Sigmoid colon (tissue), 7 donors: ENCODE data around the gene ATP10D. TPM values are rescaled to one million over a fixed set of nuclear protein-coding genes. Genes with fewer than 3 reads are reported as not detected.

ENCODE experiments used
- DNase-seq: peaks from one replicate; pipeline ENCODE4 v3.0.0-alpha.2; 2019
- H3K27ac ChIP-seq, 4 donors: fragments of 200-600 bp; sonication (generic); one replicate each; pipeline ENCODE4 v1.5.1; 2016 to 2019; ENCODE audit warnings: mild to moderate bottlenecking in 1 of 4
- H3K27me3 ChIP-seq, 3 donors: fragments of 200-600 bp; sonication (generic); one replicate each; pipeline ENCODE4 v1.5.1; 2019; ENCODE audit warnings: mild to moderate bottlenecking in 1 of 3
- H3K36me3 ChIP-seq, 4 donors: fragments of 200-600 bp; sonication (generic); one replicate each; pipeline ENCODE4 v1.5.1; 2016 to 2019
- H3K4me1 ChIP-seq, 4 donors: fragments of 200-600 bp; sonication (generic); one replicate each; pipeline ENCODE4 v1.5.1; 2017 to 2019
- H3K4me3 ChIP-seq, 4 donors: fragments of 200-600 bp; sonication (generic); one replicate each; pipeline ENCODE4 v1.5.1; 2017 to 2019; ENCODE audit warnings: mild to moderate bottlenecking in 2 of 4, moderate library complexity in 1 of 4
- H3K9me3 ChIP-seq, 4 donors: fragments of 200-600 bp in 3 of 4; sonication (generic) in 3 of 4; one replicate each; pipeline versions ENCODE4 v1.5.1 to v1.6.1; 2013 to 2019
- CTCF ChIP-seq, 4 experiments: fragments of 450-650 bp in 3 of 4; fragments of 200-600 bp in 1 of 4; IDR thresholded peaks; one replicate each; pipeline ENCODE4 v1.5.1; 2016 to 2019; ENCODE audit warnings: antibody characterized with exemption in 4 of 4, mild to moderate bottlenecking in 3 of 4, moderate library complexity in 2 of 4
- EP300 ChIP-seq, 4 donors: sonication (generic); formaldehyde crosslinking; IDR thresholded peaks; one replicate each; pipeline ENCODE4 v1.6.1; 2017; ENCODE audit warnings: antibody characterized with exemption in 4 of 4
- POLR2A ChIP-seq, 2 donors: fragments of 450-650 bp; IDR thresholded peaks; one replicate each; pipeline ENCODE4 v1.6.1; 2016; ENCODE audit warnings: antibody characterized with exemption in 2 of 2, mild to moderate bottlenecking in 2 of 2, moderate library complexity in 2 of 2
- POLR2AphosphoS5 ChIP-seq, 4 donors: sonication (generic); formaldehyde crosslinking; IDR thresholded peaks; one replicate each; pipeline ENCODE4 v1.6.1; 2017; ENCODE audit warnings: antibody characterized with exemption in 4 of 4
- WGBS, 2 donors: extraction: QIAGEN DNeasy Blood & Tissue Kit; methylation state at CpG; one replicate each; pipeline ENCODE4 v1.1.7; 2013; 5-methylcytosine and 5-hydroxymethylcytosine counted together
- intact Hi-C: fragments of 100-400 bp; cut with DNase I; formaldehyde crosslinking; loops from one replicate; pipeline ENCODE4 v1.15.1; 2023
- polyA plus RNA-seq, 3 donors: library from polyadenylated mRNA; stranded (reverse); fragments of 200-250 nt; gene quantifications; one replicate each; pipeline ENCODE4 v1.2.3, GENCODE V29; 2013
- total RNA-seq, 4 donors: library from RNA; depleted of rRNA; stranded (reverse); fragments of >200 nt; gene quantifications; one replicate each; pipeline ENCODE4 v1.1.0, GENCODE V29; 2016
- donor health status: healthy with polysubstance abuse.
- donor health status: Bipolar disorder and iron deficiency.
- donor health status: healthy.

ATP10D gene
- total and polyA plus RNA-seq, 7 donors, result 0.60 to 21.0 (median 16.8) TPM

DNA sequence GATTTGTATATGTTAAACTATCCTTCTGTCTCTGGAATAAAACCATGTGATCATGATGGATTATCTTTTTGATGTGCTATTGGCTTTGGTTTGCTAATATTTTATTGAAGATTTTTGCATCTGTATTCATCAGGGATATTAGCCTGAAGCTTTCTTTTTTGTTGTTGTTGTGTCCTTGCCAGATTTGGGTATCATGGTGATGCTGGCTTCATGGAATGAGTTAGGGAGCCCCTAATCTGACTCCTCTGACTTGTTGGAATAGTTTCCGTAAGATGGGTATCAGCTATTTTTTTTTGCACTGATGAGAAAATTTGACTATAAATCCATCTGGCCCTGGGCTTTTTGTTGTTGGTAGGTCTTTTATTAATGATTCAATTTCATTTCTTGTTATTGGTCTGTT lies 45.7 kb downstream of the ATP10D start:
- no peak for DNase-seq
- Histone ChIP-seq H3K27me3 (no peaks in the 10 kb centered on the region), H3K4me3 (no peak overlapping the region), H3K4me1 (peaks cover 0 to 27% (median 20%) of the 10 kb centered on the region in 4 donors), H3K36me3 (peaks cover 0 to 47% (median 0%) of the 10 kb centered on the region in 4 donors), H3K27ac (peak overlapping the region in 3 of 4 donors; percentile 57 to 78 (median 73)), H3K9me3 (no peaks in the 10 kb centered on the region)
- TF ChIP-seq POLR2AphosphoS5 (IDR thresholded peaks at IDR 0.05) (no peak), CTCF (IDR thresholded peaks at IDR 0.05) (no peak), EP300 (IDR thresholded peaks at IDR 0.05) (no peak), POLR2A (IDR thresholded peaks at IDR 0.05) (no peak)
- intact Hi-C loops, result no loop called here
- WGBS, 2 donors, result 100% methylated on average over 1 of the region's 1 CpG

GRCh38 chr4:47531241-47531953 lies 46.3 kb downstream of the ATP10D start:
- no peak for DNase-seq
- Histone ChIP-seq H3K27ac (peak overlapping the region in 3 of 4 donors; percentile 57 to 78 (median 73)), H3K27me3 (no peaks in the 10 kb centered on the region), H3K36me3 (peaks cover 0 to 47% (median 0%) of the 10 kb centered on the region in 4 donors), H3K4me3 (no peak overlapping the region), H3K4me1 (peaks cover 0 to 21% (median 18%) of the 10 kb centered on the region in 4 donors), H3K9me3 (no peaks in the 10 kb centered on the region)
- intact Hi-C loops, result no loop called here
- 45 to 80% methylated on average over 2 of the region's 2 CpGs for WGBS, 2 donors
- TF ChIP-seq EP300 (IDR thresholded peaks at IDR 0.05) (no peak), POLR2A (IDR thresholded peaks at IDR 0.05) (no peak), POLR2AphosphoS5 (IDR thresholded peaks at IDR 0.05) (no peak), CTCF (IDR thresholded peaks at IDR 0.05) (no peak)

DNA sequence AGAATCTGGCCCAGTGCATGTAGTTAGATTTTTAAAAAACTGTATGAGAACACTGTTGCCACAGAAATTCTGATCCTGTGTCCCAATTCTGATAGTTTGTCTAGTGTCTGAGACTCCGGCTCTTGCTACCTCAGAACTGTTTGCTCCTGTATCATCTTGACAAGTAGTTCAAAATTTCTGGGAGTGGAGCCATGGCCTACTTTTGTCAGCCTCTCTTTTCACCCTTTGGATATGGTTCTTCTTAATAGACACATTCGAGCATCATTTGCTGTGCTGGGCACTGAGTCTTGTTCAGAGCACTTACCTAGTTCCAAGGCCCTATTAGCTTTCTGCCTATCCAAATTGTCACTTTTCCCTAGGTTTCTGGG lies 46.9 kb downstream of the ATP10D start:
- Histone ChIP-seq H3K27ac (peak overlapping the region in 3 of 4 donors; percentile 57 to 78 (median 73)), H3K9me3 (no peaks in the 10 kb centered on the region), H3K27me3 (no peaks in the 10 kb centered on the region), H3K4me3 (no peak overlapping the region), H3K36me3 (peaks cover 0 to 47% (median 2%) of the 10 kb centered on the region in 4 donors), H3K4me1 (peaks cover 0 to 21% (median 18%) of the 10 kb centered on the region in 4 donors)
- intact Hi-C loops, result no loop called here
- TF ChIP-seq POLR2A (IDR thresholded peaks at IDR 0.05), result no peak
- no peak for TF ChIP-seq CTCF (IDR thresholded peaks at IDR 0.05)
- TF ChIP-seq POLR2AphosphoS5 (IDR thresholded peaks at IDR 0.05), result no peak
- TF ChIP-seq EP300 (IDR thresholded peaks at IDR 0.05), result no peak
- 48 to 83% methylated on average over 2 of the region's 2 CpGs for WGBS, 2 donors
- no peak for DNase-seq

- no peak overlapping the region for H3K4me3 ChIP-seq
- peaks cover 0 to 21% (median 18%) of the 10 kb centered on the region in 4 donors for H3K4me1 ChIP-seq
- H3K36me3 ChIP-seq, result peaks cover 0 to 45% (median 2%) of the 10 kb centered on the region in 4 donors
- H3K9me3 ChIP-seq, result no peaks in the 10 kb centered on the region
- intact Hi-C loops, result no loop called here
- peak overlapping the region in 3 of 4 donors; percentile 57 to 78 (median 73) for H3K27ac ChIP-seq
- WGBS, 2 donors, result 82 to 85% methylated on average over 4 of the region's 4 CpGs
- H3K27me3 ChIP-seq, result no peaks in the 10 kb centered on the region
- no peak for DNase-seq
- TF ChIP-seq EP300 (IDR thresholded peaks at IDR 0.05) (no peak), CTCF (IDR thresholded peaks at IDR 0.05) (no peak), POLR2AphosphoS5 (IDR thresholded peaks at IDR 0.05) (no peak), POLR2A (IDR thresholded peaks at IDR 0.05) (no peak)
Observed at GRCh38 chr4:47532658-47533057, 47.6 kb downstream of the ATP10D start.
